CD4-positive, alpha-beta memory T cell (primary cell): ENCODE results near the gene MDH2. TPM values are rescaled to one million over a fixed set of nuclear protein-coding genes. Genes with fewer than 3 reads are reported as not detected.
"Not testable (repeated sequence)": the region's sequence is repeated elsewhere in the genome, so short reads cannot be mapped to it uniquely, and the experiment has no call there.

Experiments used
- CTCF ChIA-PET: fragments of 350-600 bp; sonication (Branson Sonifier 250); formaldehyde crosslinking; loops from one replicate; lab custom pipeline; 2021; ENCODE audit warnings: inconsistent platforms; ENCODE audit not compliant: partially characterized antibody; lab: Charles Lee
- POLR2A ChIA-PET: fragments of 350-600 bp; sonication (Branson Sonifier 250); formaldehyde crosslinking; loops from one replicate; lab custom pipeline; 2021; ENCODE audit not compliant: partially characterized antibody; lab: Charles Lee
- DNase-seq, 5 donors: peaks; one replicate each; pipeline versions ENCODE4 v3.0.0 to v3.0.0-alpha.2; 2020 to 2022; ENCODE audit warnings: mixed read lengths in 1 of 5
- H3K27ac ChIP-seq: one replicate; pipeline ENCODE4 v1.7.0; 2013; ENCODE audit warnings: low read depth, low read length
- H3K27me3 ChIP-seq: 2 replicates; pipeline ENCODE4 v1.7.0; 2013; ENCODE audit warnings: mild to moderate bottlenecking, low read length, moderate library complexity; ENCODE audit not compliant: insufficient read depth
- H3K36me3 ChIP-seq: 2 replicates; pipeline ENCODE4 v1.7.0; 2013; ENCODE audit warnings: mild to moderate bottlenecking, low read length, moderate library complexity; ENCODE audit not compliant: insufficient read depth
- H3K4me1 ChIP-seq: 2 replicates; pipeline ENCODE4 v1.7.0; 2013; ENCODE audit warnings: mild to moderate bottlenecking, low read length, moderate library complexity; ENCODE audit not compliant: insufficient read depth
- H3K4me3 ChIP-seq, 2 donors: one replicate each; pipeline ENCODE4 v1.7.0; 2013; ENCODE audit warnings: low read length in 2 of 2, mild to moderate bottlenecking in 1 of 2
- H3K9me3 ChIP-seq, 2 donors: one replicate each; pipeline ENCODE4 v1.7.0; 2013; ENCODE audit warnings: low read length in 2 of 2, control low read depth in 1 of 2; ENCODE audit not compliant: control insufficient read depth in 1 of 2
- H3K27ac Mint-ChIP-seq, 7 donors: one replicate each; pipeline ENCODE4 v1.8.0; 2020 to 2021; ENCODE audit warnings: mixed read lengths in 7 of 7, mild to moderate bottlenecking in 6 of 7, inconsistent platforms in 3 of 7, moderate library complexity in 3 of 7
- H3K27me3 Mint-ChIP-seq, 2 donors: one replicate each; pipeline ENCODE4 v1.8.0; 2020 to 2021; ENCODE audit warnings: mixed read lengths in 2 of 2
- H3K36me3 Mint-ChIP-seq, 2 donors: one replicate each; pipeline ENCODE4 v1.8.0; 2020 to 2021; ENCODE audit warnings: mixed read lengths in 2 of 2, inconsistent platforms in 1 of 2, mild to moderate bottlenecking in 1 of 2
- H3K4me1 Mint-ChIP-seq, 4 donors: one replicate each; pipeline ENCODE4 v1.8.0; 2020 to 2021; ENCODE audit warnings: mixed read lengths in 4 of 4, mild to moderate bottlenecking in 1 of 4
- H3K4me3 Mint-ChIP-seq, 8 donors: one replicate each; pipeline ENCODE4 v1.8.0; 2020 to 2021; ENCODE audit warnings: mixed read lengths in 8 of 8, mild to moderate bottlenecking in 7 of 8, moderate library complexity in 6 of 8, inconsistent platforms in 3 of 8
- H3K9me3 Mint-ChIP-seq, 8 donors: one replicate each; pipeline ENCODE4 v1.8.0; 2020 to 2021; ENCODE audit warnings: mixed read lengths in 8 of 8, mild to moderate bottlenecking in 5 of 8, inconsistent platforms in 3 of 8, moderate library complexity in 1 of 8
- intact Hi-C: fragments of 100-400 bp; cut with micrococcal nuclease; formaldehyde crosslinking; loops from one replicate; pipeline ENCODE4 v1.15.1; 2023
- polyA plus RNA-seq, 2 donors: library from polyadenylated mRNA; unstranded; fragments of 300-500 nt; fragmentation: Illumina TruSeq; gene quantifications; one replicate each; pipeline ENCODE4 v1.2.3, GENCODE V29; 2021
- total RNA-seq, 2 experiments: library from RNA; stranded (reverse); gene quantifications; one replicate each; pipeline ENCODE4 v1.2.3, GENCODE V29; 2021

Gene MDH2
- total and polyA plus RNA-seq, 4 experiments from 2014 or later: 79.8 to 159 (median 118) TPM

- H3K27ac Mint-ChIP-seq: peak overlapping the region in 2 of 7 donors; percentile 24 to 27
- intact Hi-C loops: no loop called here
- POLR2A ChIA-PET: interaction anchor here (0.8 to 1.6 kb wide), 2 partner anchors 10 to 46 kb away, joined by 3 read pairs; no protein-coding TSS in a partner anchor
Measured at GRCh38 chr7:76054123-76055120, 6.5 kb downstream of the MDH2 start.

GRCh38 chr7:76056241-76056640, 8.3 kb downstream of the MDH2 start:
- peaks cover 25 to 76% of the 10 kb centered on the region in 2 donors for H3K36me3 Mint-ChIP-seq
- intact Hi-C loops: no loop called here

More at GRCh38 chr7:76054123-76055120, 6.5 kb downstream of the MDH2 start:
- Histone ChIP-seq H3K27ac (no peak overlapping the region), H3K9me3 (no peaks in the 10 kb centered on the region), H3K4me1 (peaks cover 23% of the 10 kb centered on the region), H3K4me3 (no peak overlapping the region), H3K36me3 (peaks cover 47% of the 10 kb centered on the region), H3K27me3 (no peaks in the 10 kb centered on the region)
- Mint-ChIP-seq H3K4me1 (peaks cover 17 to 42% (median 25%) of the 10 kb centered on the region in 4 donors), H3K27me3 (no peaks in the 10 kb centered on the region), H3K4me3 (no peak overlapping the region), H3K9me3 (peaks cover 0 to 2% (median 0%) of the 10 kb centered on the region in 8 donors), H3K36me3 (peaks cover 21 to 64% of the 10 kb centered on the region in 2 donors)
- CTCF ChIA-PET: interaction anchor here (1.2 to 1.6 kb wide), 2 partner anchors 9 to 34 kb away, joined by 3 to 4 read pairs; no protein-coding TSS in a partner anchor
- no peak for DNase-seq

GRCh38 chr7:76057103-76057812, 9.4 kb downstream of the MDH2 start:
- H3K9me3 ChIP-seq: no peaks in the 10 kb centered on the region
- Mint-ChIP-seq H3K36me3 (peaks cover 32 to 80% of the 10 kb centered on the region in 2 donors), H3K4me3 (no peak overlapping the region), H3K4me1 (peaks cover 2 to 14% (median 6%) of the 10 kb centered on the region in 4 donors), H3K27ac (peak overlapping the region in 2 of 7 donors; percentile 7 to 69), H3K27me3 (no peaks in the 10 kb centered on the region), H3K9me3 (no peaks in the 10 kb centered on the region)
- H3K4me3 ChIP-seq: no peak overlapping the region
- intact Hi-C loops: no loop called here
- H3K27me3 ChIP-seq: no peaks in the 10 kb centered on the region
- ChIA-PET CTCF (no interaction called here), POLR2A (interaction anchor here (1.4 kb wide), 1 partner anchor 9 kb away, joined by 3 read pairs; the partner anchor contains the start of gene MDH2)
- DNase-seq: no peak
- H3K36me3 ChIP-seq: peaks cover 74% of the 10 kb centered on the region
- no peak overlapping the region for H3K27ac ChIP-seq
- H3K4me1 ChIP-seq: peaks cover under 1% of the 10 kb centered on the region

More at GRCh38 chr7:76056241-76056640, 8.3 kb downstream of the MDH2 start:
- H3K4me3 Mint-ChIP-seq: no peak overlapping the region
- H3K27me3 Mint-ChIP-seq: no peaks in the 10 kb centered on the region
- H3K27ac ChIP-seq: no peak overlapping the region
- no peaks in the 10 kb centered on the region for H3K9me3 Mint-ChIP-seq
- peaks cover 11% of the 10 kb centered on the region for H3K4me1 ChIP-seq
- no peaks in the 10 kb centered on the region for H3K9me3 ChIP-seq
- ChIA-PET CTCF (no interaction called here), POLR2A (interaction anchor here (1.4 kb wide), 1 partner anchor 8 kb away, joined by 3 read pairs; the partner anchor contains the start of gene MDH2)
- no peak overlapping the region for H3K27ac Mint-ChIP-seq
- no peaks in the 10 kb centered on the region for H3K27me3 ChIP-seq
- H3K36me3 ChIP-seq: peaks cover 66% of the 10 kb centered on the region
- DNase-seq: no peak
- H3K4me1 Mint-ChIP-seq: peaks cover 9 to 24% (median 13%) of the 10 kb centered on the region in 4 donors
- no peak overlapping the region for H3K4me3 ChIP-seq

- CTCF ChIA-PET: no interaction called here
- H3K27me3 Mint-ChIP-seq: no peaks in the 10 kb centered on the region
Measured at GRCh38 chr7:76057813-76058145, 9.9 kb downstream of the MDH2 start.

GRCh38 chr7:76058745-76059144, 10.8 kb downstream of the MDH2 start:
- CTCF ChIA-PET, intact Hi-C loops: not testable (repeated sequence)
- peaks cover 44 to 83% of the 10 kb centered on the region in 2 donors for H3K36me3 Mint-ChIP-seq

More at GRCh38 chr7:76057813-76058145, 9.9 kb downstream of the MDH2 start:
- POLR2A ChIA-PET: no interaction called here
- peaks cover 2 to 13% (median 4%) of the 10 kb centered on the region in 4 donors for H3K4me1 Mint-ChIP-seq
- H3K27me3 ChIP-seq: no peaks in the 10 kb centered on the region
- H3K36me3 ChIP-seq: peaks cover 79% of the 10 kb centered on the region
- H3K9me3 Mint-ChIP-seq: no peaks in the 10 kb centered on the region
- no peak overlapping the region for H3K4me3 ChIP-seq
- peak overlapping the region in 2 of 7 donors; percentile 7 to 69 for H3K27ac Mint-ChIP-seq
- no peak overlapping the region for H3K4me3 Mint-ChIP-seq
- H3K9me3 ChIP-seq: no peaks in the 10 kb centered on the region
- H3K27ac ChIP-seq: no peak overlapping the region
- H3K4me1 ChIP-seq: no peaks in the 10 kb centered on the region
- no peak for DNase-seq
- peaks cover 36 to 82% of the 10 kb centered on the region in 2 donors for H3K36me3 Mint-ChIP-seq
- intact Hi-C loops: no loop called here

GRCh38 chr7:76060842-76061241, 12.9 kb downstream of the MDH2 start:
- Histone ChIP-seq H3K36me3 (peaks cover 95% of the 10 kb centered on the region), H3K4me1 (no peaks in the 10 kb centered on the region), H3K4me3 (no peak overlapping the region), H3K27me3 (no peaks in the 10 kb centered on the region), H3K9me3 (no peaks in the 10 kb centered on the region), H3K27ac (no peak overlapping the region)
- H3K9me3 Mint-ChIP-seq: no peaks in the 10 kb centered on the region
- CTCF ChIA-PET: no interaction called here
- no peaks in the 10 kb centered on the region for H3K27me3 Mint-ChIP-seq
- POLR2A ChIA-PET: no interaction called here
- H3K4me3 Mint-ChIP-seq: no peak overlapping the region
- intact Hi-C loops: no loop called here
- H3K36me3 Mint-ChIP-seq: peaks cover 59 to 87% of the 10 kb centered on the region in 2 donors
- DNase-seq: no peak
- H3K4me1 Mint-ChIP-seq: peaks cover 0 to 4% (median 0%) of the 10 kb centered on the region in 4 donors
- no peak overlapping the region for H3K27ac Mint-ChIP-seq

More at GRCh38 chr7:76058745-76059144, 10.8 kb downstream of the MDH2 start:
- H3K9me3 ChIP-seq, H3K27ac ChIP-seq, H3K27me3 Mint-ChIP-seq, H3K4me1 Mint-ChIP-seq, H3K4me1 ChIP-seq, H3K9me3 Mint-ChIP-seq, DNase-seq, POLR2A ChIA-PET, H3K27ac Mint-ChIP-seq, H3K4me3 Mint-ChIP-seq, H3K4me3 ChIP-seq, H3K27me3 ChIP-seq: not testable (repeated sequence)
- H3K36me3 ChIP-seq: peaks cover 88% of the 10 kb centered on the region
